ENCODE results near the gene COQ10B. TPM values are rescaled to one million over a fixed set of nuclear protein-coding genes. Genes with fewer than 3 reads are reported as not detected.
A peak's percentile ranks its signal among the peaks of the same experiment; 100 is the strongest.

COQ10B gene
- total and polyA plus RNA-seq, 8 donors = 11.7 to 28.3 (median 14.7) TPM

DNA sequence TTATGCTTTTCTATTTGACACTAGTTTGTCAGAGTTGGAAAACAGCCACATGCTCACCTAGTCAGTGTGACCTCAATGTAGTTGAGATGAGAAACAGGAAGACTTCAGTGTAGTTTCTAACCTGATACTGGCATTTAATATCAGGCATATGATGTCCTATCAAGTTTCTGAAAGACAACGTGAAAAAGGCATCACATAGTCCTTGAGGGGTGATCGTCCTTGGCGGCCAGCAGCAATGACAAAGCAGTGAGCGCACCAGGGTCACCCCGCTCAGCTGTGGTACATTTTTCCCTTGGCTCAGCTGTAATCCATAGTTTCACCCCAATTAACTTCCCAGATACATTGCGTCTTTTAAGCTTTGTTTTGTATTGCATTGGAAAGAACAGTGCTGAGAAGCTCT is 51.2 kb downstream of the COQ10B start:
- TF ChIP-seq CTCF (IDR thresholded peaks at IDR 0.05) = no peak
- H3K4me3 ChIP-seq = no peak overlapping the region
- ATAC-seq (no peak), DNase-seq (no peak)
- intact Hi-C loops (cut with DNase I) = no loop called here
- no peaks in the 10 kb centered on the region for H3K27me3 ChIP-seq
- peaks cover 0 to 21% of the 10 kb centered on the region in 2 donors for H3K36me3 ChIP-seq
- no peaks in the 10 kb centered on the region for H3K9me3 ChIP-seq
- peaks cover 18 to 23% of the 10 kb centered on the region in 2 donors for H3K4me1 ChIP-seq
- H3K27ac ChIP-seq = no peak overlapping the region

DNA sequence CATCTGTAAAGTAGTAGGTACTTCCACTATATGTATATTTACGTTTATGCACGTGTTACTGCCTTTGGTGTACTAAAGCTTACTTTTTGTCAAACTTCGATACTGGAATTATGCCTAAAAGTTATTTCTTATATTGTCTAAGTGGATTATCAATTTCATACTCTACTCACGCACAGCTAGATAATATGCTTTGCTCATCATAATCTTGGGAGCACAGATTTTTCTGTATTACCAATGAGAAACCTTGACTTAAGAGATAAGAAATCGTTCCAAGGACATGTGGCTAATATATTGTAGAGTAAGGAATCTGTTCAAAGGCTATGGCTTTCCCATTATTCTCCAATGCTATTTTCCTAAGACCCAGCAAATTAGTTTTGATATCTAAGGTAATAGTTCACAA is 53.3 kb downstream of the COQ10B start:
- DNase-seq = no peak
- peaks cover 13 to 16% of the 10 kb centered on the region in 2 donors for H3K4me1 ChIP-seq
- no peaks in the 10 kb centered on the region for H3K9me3 ChIP-seq
- H3K27me3 ChIP-seq = no peaks in the 10 kb centered on the region
- H3K4me3 ChIP-seq = no peak overlapping the region
- peaks cover 0 to 24% of the 10 kb centered on the region in 2 donors for H3K36me3 ChIP-seq
- no peak for TF ChIP-seq CTCF (IDR thresholded peaks at IDR 0.05)
- no peak overlapping the region for H3K27ac ChIP-seq
- no peak for ATAC-seq
- intact Hi-C loops (cut with DNase I) = no loop called here

DNA sequence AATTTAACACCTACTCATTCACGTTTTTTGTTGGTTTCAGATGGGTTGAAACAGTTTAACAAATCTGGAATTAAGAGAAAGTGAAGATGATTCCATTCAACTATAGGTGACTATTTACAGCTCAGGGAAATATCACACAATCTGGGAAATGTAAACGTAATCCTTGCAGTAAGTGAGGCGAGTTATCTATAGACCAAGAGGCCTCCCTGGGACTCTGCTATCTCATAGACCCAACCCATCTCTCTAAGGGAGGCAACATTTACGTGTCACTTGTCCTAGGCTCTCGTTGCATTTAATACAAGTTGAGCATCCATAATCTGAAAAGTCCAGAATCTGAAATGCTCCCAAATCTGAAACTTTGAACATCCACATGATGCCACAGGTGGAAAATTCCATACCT is 60.6 kb downstream of the COQ10B start:
- H3K27me3 ChIP-seq = no peaks in the 10 kb centered on the region
- no peak for TF ChIP-seq CTCF (IDR thresholded peaks at IDR 0.05)
- peaks cover 0 to 3% of the 10 kb centered on the region in 2 donors for H3K36me3 ChIP-seq
- no peak for ATAC-seq
- H3K27ac ChIP-seq = no peak overlapping the region
- peaks cover 16 to 30% of the 10 kb centered on the region in 2 donors for H3K4me1 ChIP-seq
- H3K9me3 ChIP-seq = no peaks in the 10 kb centered on the region
- no peak overlapping the region for H3K4me3 ChIP-seq
- DNase-seq = no peak
- intact Hi-C loops (cut with DNase I) = no loop called here

DNA sequence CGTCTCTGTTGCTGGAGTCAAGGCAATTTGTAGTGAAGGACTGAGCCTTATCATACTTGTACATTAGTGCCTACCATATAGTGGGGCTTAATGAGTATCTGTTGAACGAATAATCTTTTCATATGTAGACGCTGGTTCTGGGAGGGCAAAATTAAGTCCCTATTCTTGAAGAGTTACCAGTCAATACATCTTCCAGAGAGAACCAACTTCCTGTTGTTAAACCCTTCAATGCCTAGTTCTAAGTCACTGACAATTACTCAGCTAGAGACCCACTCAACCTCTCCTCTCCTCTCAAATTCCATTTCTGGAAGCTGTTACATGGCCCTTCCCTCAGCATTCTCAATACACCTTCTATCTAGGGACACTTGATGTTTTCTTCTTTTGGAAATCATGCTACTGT is 61.4 kb downstream of the COQ10B start:
- H3K27ac ChIP-seq = peak overlapping the region; percentile 89 to 96
- intact Hi-C loops (cut with DNase I) = no loop called here
- DNase-seq (peak in 1 of 4 donors; percentile 3), ATAC-seq (no peak)
- H3K4me1 ChIP-seq = peaks cover 16 to 39% of the 10 kb centered on the region in 2 donors
- no peak for TF ChIP-seq CTCF (IDR thresholded peaks at IDR 0.05)
- peaks cover 0 to 3% of the 10 kb centered on the region in 2 donors for H3K36me3 ChIP-seq
- no peaks in the 10 kb centered on the region for H3K27me3 ChIP-seq
- H3K9me3 ChIP-seq = no peaks in the 10 kb centered on the region
- peak overlapping the region in 1 of 2 donors; percentile 99 for H3K4me3 ChIP-seq

DNA sequence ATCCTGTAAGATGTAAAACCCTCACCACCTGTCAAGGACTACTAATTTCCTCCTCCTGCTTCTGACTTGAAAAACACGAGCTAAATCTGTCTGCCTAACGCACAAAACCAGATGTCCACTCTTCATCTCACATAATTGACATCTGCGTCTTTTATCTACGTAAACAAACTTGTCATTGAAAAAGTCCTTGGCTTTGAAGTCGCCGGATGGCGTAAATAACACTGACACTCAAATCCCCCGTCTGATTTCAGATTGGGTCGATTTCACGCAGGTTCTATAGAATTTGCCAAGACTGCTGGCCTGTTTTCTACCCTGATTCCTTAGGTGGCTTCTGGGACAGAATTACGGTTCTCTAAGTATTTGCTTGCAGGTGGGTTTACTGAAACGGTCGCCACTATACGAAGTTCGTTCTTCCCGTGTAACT is 62.0 kb downstream of the COQ10B start:
- Histone ChIP-seq H3K4me1 (peaks cover 16 to 39% of the 10 kb centered on the region in 2 donors), H3K4me3 (peak overlapping the region; percentile 98 to 99), H3K36me3 (peaks cover 0 to 3% of the 10 kb centered on the region in 2 donors), H3K9me3 (no peaks in the 10 kb centered on the region), H3K27ac (peak overlapping the region; percentile 89 to 96), H3K27me3 (no peaks in the 10 kb centered on the region)
- intact Hi-C loops (cut with DNase I) = no loop called here
- no peak for TF ChIP-seq CTCF (IDR thresholded peaks at IDR 0.05)
- DNase-seq = peak in 1 of 4 donors; percentile 75
- ATAC-seq = peak; percentile 1
